CD14-positive monocyte (primary cell): ENCODE data around the gene USB1. TPM values are rescaled to one million over a fixed set of nuclear protein-coding genes. Genes with fewer than 3 reads are reported as not detected.

Source experiments
- DNase-seq, 3 donors: peaks; one replicate each; pipeline ENCODE4 v3.0.0-alpha.2; 2011 to 2022
- H2AFZ ChIP-seq: 2 replicates; pipeline ENCODE4 v1.6.0; 2012; ENCODE audit warnings: mild to moderate bottlenecking, low read depth, low read length, inconsistent platforms; ENCODE audit not compliant: insufficient read depth, poor library complexity, severe bottlenecking
- H3K27ac ChIP-seq, 2 donors: 1 replicate in 1 of 2; 2 replicates in 1 of 2; pipeline ENCODE4 v1.5.1; 2012 to 2013; ENCODE audit warnings: low read length in 2 of 2, control low read depth in 1 of 2, inconsistent platforms in 1 of 2, low read depth in 1 of 2, mild to moderate bottlenecking in 1 of 2
- H3K27me3 ChIP-seq, 2 donors: one replicate each; pipeline versions ENCODE4 v1.6.0 to v1.6.1; 2011 to 2013; ENCODE audit warnings: low read length in 2 of 2; ENCODE audit not compliant: control insufficient read depth in 2 of 2, insufficient read depth in 2 of 2
- H3K36me3 ChIP-seq, 2 donors: replicated peaks in 1 of 2; 1 replicate in 1 of 2; 2 replicates in 1 of 2; pipeline versions ENCODE4 v1.5.1 to v1.6.1; 2012 to 2013; ENCODE audit warnings: low read length in 2 of 2, control low read depth in 1 of 2, inconsistent platforms in 1 of 2, mild to moderate bottlenecking in 1 of 2; ENCODE audit not compliant: insufficient read depth in 2 of 2, control insufficient read depth in 1 of 2
- H3K4me1 ChIP-seq, 2 donors: 1 replicate in 1 of 2; 2 replicates in 1 of 2; pipeline versions ENCODE4 v1.5.1 to v1.6.1; 2012 to 2013; ENCODE audit warnings: low read length in 2 of 2, control low read depth in 1 of 2, inconsistent platforms in 1 of 2, mild to moderate bottlenecking in 1 of 2, moderate library complexity in 1 of 2; ENCODE audit not compliant: insufficient read depth in 2 of 2, control insufficient read depth in 1 of 2
- H3K4me2 ChIP-seq: replicated peaks from 2 replicates; pipeline ENCODE3; 2012; ENCODE audit warnings: low read length, moderate library complexity, mild to moderate bottlenecking; ENCODE audit not compliant: poor library complexity, severe bottlenecking; ENCODE audit errors: extremely low read depth
- H3K4me3 ChIP-seq, 3 experiments: fragments of 200-600 bp in 1 of 3; sonication (generic) in 1 of 3; replicated peaks in 1 of 3; 1 replicate in 2 of 3; 2 replicates in 1 of 3; pipeline ENCODE4 v1.5.1; 2011 to 2013; ENCODE audit warnings: low read length in 3 of 3, mild to moderate bottlenecking in 3 of 3, control low read depth in 2 of 3, low read depth in 2 of 3, inconsistent platforms in 1 of 3, moderate library complexity in 1 of 3
- H3K79me2 ChIP-seq: 2 replicates; pipeline ENCODE4 v1.6.0; 2012; ENCODE audit warnings: mild to moderate bottlenecking, control low read depth, inconsistent platforms, low read length, moderate library complexity; ENCODE audit not compliant: insufficient read depth
- H3K9ac ChIP-seq: 2 replicates; pipeline ENCODE4 v1.6.0; 2017; ENCODE audit warnings: low read length, mild to moderate bottlenecking; ENCODE audit not compliant: insufficient read depth, poor library complexity, severe bottlenecking
- H3K9me3 ChIP-seq, 2 donors: replicated peaks in 1 of 2; 1 replicate in 1 of 2; 2 replicates in 1 of 2; pipeline versions ENCODE4 v1.5.1 to v1.6.1; 2012 to 2013; ENCODE audit warnings: low read length in 2 of 2, control low read depth in 1 of 2; ENCODE audit not compliant: control insufficient read depth in 1 of 2, insufficient read depth in 1 of 2
- H4K20me1 ChIP-seq: 2 replicates; pipeline ENCODE4 v1.6.0; 2012; ENCODE audit warnings: mild to moderate bottlenecking, low read length, control low read depth, moderate library complexity; ENCODE audit not compliant: insufficient read depth
- H3K27ac Mint-ChIP-seq, 7 donors: one replicate each; pipeline ENCODE4 v1.8.0; 2020; ENCODE audit warnings: mild to moderate bottlenecking in 7 of 7, mixed read lengths in 7 of 7, moderate library complexity in 6 of 7, inconsistent platforms in 2 of 7
- H3K27me3 Mint-ChIP-seq, 3 donors: one replicate each; pipeline ENCODE4 v1.8.0; 2021 to 2022; ENCODE audit warnings: low read depth in 3 of 3, mild to moderate bottlenecking in 3 of 3, mixed read lengths in 3 of 3, moderate library complexity in 3 of 3, inconsistent platforms in 1 of 3
- H3K36me3 Mint-ChIP-seq, 2 donors: one replicate each; pipeline ENCODE4 v1.8.0; 2020; ENCODE audit warnings: mixed read lengths in 2 of 2, inconsistent platforms in 1 of 2, mild to moderate bottlenecking in 1 of 2
- H3K4me1 Mint-ChIP-seq: one replicate; pipeline ENCODE4 v1.8.0; 2020; ENCODE audit warnings: mild to moderate bottlenecking, mixed read lengths
- H3K4me3 Mint-ChIP-seq, 2 donors: one replicate each; pipeline ENCODE4 v1.8.0; 2020; ENCODE audit warnings: mild to moderate bottlenecking in 2 of 2, mixed read lengths in 2 of 2, moderate library complexity in 1 of 2
- H3K9me3 Mint-ChIP-seq, 7 donors: one replicate each; pipeline ENCODE4 v1.8.0; 2020 to 2022; ENCODE audit warnings: mixed read lengths in 7 of 7, mild to moderate bottlenecking in 6 of 7, moderate library complexity in 6 of 7, inconsistent platforms in 2 of 7
- CTCF ChIP-seq: fragments of 200-600 bp; IDR thresholded peaks from one replicate; pipeline ENCODE4 v1.8.0; 2022; ENCODE audit warnings: antibody characterized with exemption, mild to moderate bottlenecking
- WGBS: methylation state at CpG from one replicate; pipeline ENCODE4 v1.1.5; 2013; ENCODE audit warnings: missing lambda C conversion rate; ENCODE audit not compliant: insufficient coverage; 5-methylcytosine and 5-hydroxymethylcytosine counted together
- intact Hi-C, 2 donors: fragments of 100-400 bp; cut with micrococcal nuclease; formaldehyde crosslinking; loops; one replicate each; pipeline versions ENCODE4 v1.15.0 to v1.15.1; 2023
- polyA minus RNA-seq: library from RNA; depleted of rRNA, polyadenylated mRNA; stranded (reverse); fragments of >200 nt; gene quantifications from 2 replicates; pipeline ENCODE4 v1.2.3, GENCODE V29; 2012
- polyA plus RNA-seq, 3 donors: library from polyadenylated mRNA; depleted of rRNA in 1 of 3; unstranded in 2 of 3; stranded (reverse) in 1 of 3; fragments of 300-500 nt in 2 of 3; fragments of >200 nt in 1 of 3; fragmentation: Illumina TruSeq in 2 of 3; gene quantifications; 1 replicate in 2 of 3; 2 replicates in 1 of 3; pipeline ENCODE4 v1.2.3, GENCODE V29; 2012 to 2021
- total RNA-seq, 12 experiments: library from RNA in 1 of 12; stranded (reverse) in 1 of 12; fragments of 120-200 nt in 1 of 12; gene quantifications; one replicate each; pipeline ENCODE4 v1.2.4 and lab custom pipeline; 2013 to 2026; ENCODE audit warnings: mixed read lengths in 6 of 12, inconsistent platforms in 1 of 12

The USB1 gene
- total RNA-seq (2013), result 11.8 TPM
- polyA plus RNA-seq, result 10 to 100 TPM; 25.7 to 55.7 (median 44.4) TPM
- polyA minus RNA-seq, result 20.6 and 26.2 TPM in 2 replicates
- total RNA-seq (lab: John Stamatoyannopoulos, UW), result 4.4 to 21.1 (median 8.4) reads per million in 11 experiments

- H3K4me1 ChIP-seq, result peaks cover 39 to 48% of the 10 kb centered on the region in 2 donors
- H3K9ac ChIP-seq, result peak within 1 kb of the TSS; percentile 80
- H3K4me3 ChIP-seq, result peak within 1 kb of the TSS; percentile 84 to 98 (median 96)
- intact Hi-C loops, result loop anchor here (2.0 to 10.0 kb wide), 5 partner anchors 109 to 424 kb away; partner anchors contain the start of genes KATNB1 (in 1 of the 2) and KIFC3 (in 1 of the 2)
- DNase-seq, result peak; percentile 70 to 77 (median 74)
- H3K9me3 ChIP-seq, result peaks cover 0 to 1% of the 10 kb centered on the region in 2 donors
- Mint-ChIP-seq H3K9me3 (peaks cover 0 to 2% (median 1%) of the 10 kb centered on the region in 7 donors), H3K4me3 (peak within 1 kb of the TSS; percentile 92 to 95), H3K27me3 (no peaks in the 10 kb centered on the region), H3K27ac (peak within 1 kb of the TSS; percentile 90 to 97 (median 94)), H3K36me3 (peaks cover 46 to 53% of the 10 kb centered on the region in 2 donors), H3K4me1 (peaks cover 52% of the 10 kb centered on the region)
- under 1% methylated on average over 75 of the region's 81 CpGs for WGBS
- H4K20me1 ChIP-seq, result peaks cover 54% of the 10 kb centered on the region
- H3K27ac ChIP-seq, result peak within 1 kb of the TSS; percentile 92 to 95
- H3K27me3 ChIP-seq, result no peaks in the 10 kb centered on the region
- H3K36me3 ChIP-seq, result peaks cover 38 to 50% of the 10 kb centered on the region in 2 donors
- TF ChIP-seq CTCF, result peak; percentile 81
- H2AFZ ChIP-seq, result peak within 1 kb of the TSS; percentile 95
- peak within 1 kb of the TSS; percentile 100 for H3K4me2 ChIP-seq
- peaks cover 40% of the 10 kb centered on the region for H3K79me2 ChIP-seq
Observed at GRCh38 chr16:58000706-58001676, at the start of gene USB1. Gene USB1, plus strand, starts transcription at chr16:58001407. Its CDS starts 77 bp downstream, at chr16:58001484.

- DNase-seq, result no peak
- H3K4me3 ChIP-seq, result no peak overlapping the region
- no peak for TF ChIP-seq CTCF
- H3K4me1 ChIP-seq, result no peaks in the 10 kb centered on the region
- Mint-ChIP-seq H3K36me3 (no peaks in the 10 kb centered on the region), H3K4me1 (no peaks in the 10 kb centered on the region), H3K27ac (no peak overlapping the region), H3K27me3 (peaks cover 0 to 4% (median 1%) of the 10 kb centered on the region in 3 donors), H3K4me3 (no peak overlapping the region), H3K9me3 (peaks cover 0 to 6% (median 0%) of the 10 kb centered on the region in 7 donors)
- H3K27ac ChIP-seq, result no peak overlapping the region
- H3K27me3 ChIP-seq, result no peaks in the 10 kb centered on the region
- no peaks in the 10 kb centered on the region for H3K79me2 ChIP-seq
- no peaks in the 10 kb centered on the region for H4K20me1 ChIP-seq
- WGBS, result 90% methylated on average over 5 of the region's 9 CpGs
- intact Hi-C loops, result no loop called here
- H3K9me3 ChIP-seq, result no peaks in the 10 kb centered on the region
- no peaks in the 10 kb centered on the region for H3K36me3 ChIP-seq
- H3K4me2 ChIP-seq, result no peak overlapping the region
- no peak overlapping the region for H3K9ac ChIP-seq
- no peak overlapping the region for H2AFZ ChIP-seq
Observed at GRCh38 chr16:57952909-57953308, 48.3 kb upstream of the USB1 start.
